Ishikawa (cell line): Measurements from ENCODE around the gene ADCY2.

Source experiments
- CEBPB ChIP-seq: IDR thresholded peaks from 2 replicates; pipeline ENCODE4 v1.6.1; 2012
- CREB1 ChIP-seq: IDR thresholded peaks from 2 replicates; pipeline ENCODE4 v1.6.1; 2012; ENCODE audit warnings: low read depth
- EGR1 ChIP-seq: IDR thresholded peaks from 2 replicates; pipeline ENCODE4 v1.6.1; 2012
- EP300 ChIP-seq: IDR thresholded peaks from 2 replicates; pipeline ENCODE4 v1.6.1; 2012; ENCODE audit warnings: borderline replicate concordance
- FOXM1 ChIP-seq: IDR thresholded peaks from 2 replicates; pipeline ENCODE4 v1.6.1; 2012; ENCODE audit warnings: low read depth, borderline replicate concordance
- NFIC ChIP-seq: IDR thresholded peaks from 2 replicates; pipeline ENCODE4 v1.6.1; 2012
- RAD21 ChIP-seq: IDR thresholded peaks from 2 replicates; pipeline ENCODE4 v1.6.1; 2012; ENCODE audit warnings: low read depth
- TAF1 ChIP-seq: IDR thresholded peaks from 2 replicates; pipeline ENCODE4 v1.6.1; 2012; ENCODE audit warnings: low read depth, mild to moderate bottlenecking
- TCF12 ChIP-seq: IDR thresholded peaks from 2 replicates; pipeline ENCODE4 v1.6.1; 2012; ENCODE audit warnings: low read depth
- TEAD4 ChIP-seq: IDR thresholded peaks from 2 replicates; pipeline ENCODE4 v1.6.1; 2012
- USF1 ChIP-seq: IDR thresholded peaks from 2 replicates; pipeline ENCODE4 v1.6.1; 2012
- YY1 ChIP-seq: IDR thresholded peaks from 2 replicates; pipeline ENCODE4 v1.6.1; 2012; ENCODE audit warnings: low read depth
- ZBTB7A ChIP-seq: IDR thresholded peaks from 2 replicates; pipeline ENCODE4 v1.6.1; 2012; ENCODE audit warnings: low read depth
- TF ChIP-seq, protein P1 (sequence below): IDR thresholded peaks from 2 replicates; pipeline ENCODE4 v1.6.1; 2012; ENCODE audit warnings: low read depth, mild to moderate bottlenecking
- TF ChIP-seq, protein P2 (sequence below): IDR thresholded peaks from 2 replicates; pipeline ENCODE4 v1.6.1; 2012

Gene ADCY2

DNA sequence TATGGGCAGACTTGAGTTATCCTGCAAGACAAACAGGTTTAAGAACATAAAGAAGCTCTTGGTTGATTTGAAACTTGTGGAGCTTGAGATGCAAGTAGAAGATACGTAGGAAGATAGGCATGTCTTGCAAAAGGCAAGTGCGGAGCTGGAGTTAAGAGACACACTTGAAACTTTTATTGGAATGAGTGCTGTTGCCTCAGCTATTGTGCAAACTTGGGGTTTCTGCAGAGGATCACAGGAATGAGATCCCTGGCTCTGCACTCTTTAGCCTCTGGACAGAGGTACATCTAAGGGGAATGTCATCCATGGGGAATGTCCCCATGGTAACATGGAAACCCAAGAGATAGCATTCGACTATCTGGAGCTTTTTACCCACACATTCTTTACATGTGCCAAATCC lies 121.1 kb downstream of the ADCY2 start:
- TF ChIP-seq, protein P1, sequence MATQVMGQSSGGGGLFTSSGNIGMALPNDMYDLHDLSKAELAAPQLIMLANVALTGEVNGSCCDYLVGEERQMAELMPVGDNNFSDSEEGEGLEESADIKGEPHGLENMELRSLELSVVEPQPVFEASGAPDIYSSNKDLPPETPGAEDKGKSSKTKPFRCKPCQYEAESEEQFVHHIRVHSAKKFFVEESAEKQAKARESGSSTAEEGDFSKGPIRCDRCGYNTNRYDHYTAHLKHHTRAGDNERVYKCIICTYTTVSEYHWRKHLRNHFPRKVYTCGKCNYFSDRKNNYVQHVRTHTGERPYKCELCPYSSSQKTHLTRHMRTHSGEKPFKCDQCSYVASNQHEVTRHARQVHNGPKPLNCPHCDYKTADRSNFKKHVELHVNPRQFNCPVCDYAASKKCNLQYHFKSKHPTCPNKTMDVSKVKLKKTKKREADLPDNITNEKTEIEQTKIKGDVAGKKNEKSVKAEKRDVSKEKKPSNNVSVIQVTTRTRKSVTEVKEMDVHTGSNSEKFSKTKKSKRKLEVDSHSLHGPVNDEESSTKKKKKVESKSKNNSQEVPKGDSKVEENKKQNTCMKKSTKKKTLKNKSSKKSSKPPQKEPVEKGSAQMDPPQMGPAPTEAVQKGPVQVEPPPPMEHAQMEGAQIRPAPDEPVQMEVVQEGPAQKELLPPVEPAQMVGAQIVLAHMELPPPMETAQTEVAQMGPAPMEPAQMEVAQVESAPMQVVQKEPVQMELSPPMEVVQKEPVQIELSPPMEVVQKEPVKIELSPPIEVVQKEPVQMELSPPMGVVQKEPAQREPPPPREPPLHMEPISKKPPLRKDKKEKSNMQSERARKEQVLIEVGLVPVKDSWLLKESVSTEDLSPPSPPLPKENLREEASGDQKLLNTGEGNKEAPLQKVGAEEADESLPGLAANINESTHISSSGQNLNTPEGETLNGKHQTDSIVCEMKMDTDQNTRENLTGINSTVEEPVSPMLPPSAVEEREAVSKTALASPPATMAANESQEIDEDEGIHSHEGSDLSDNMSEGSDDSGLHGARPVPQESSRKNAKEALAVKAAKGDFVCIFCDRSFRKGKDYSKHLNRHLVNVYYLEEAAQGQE, result no peak
- no peak for TF ChIP-seq TCF12
- no peak for TF ChIP-seq NFIC
- TF ChIP-seq USF1, result no peak
- no peak for TF ChIP-seq EP300
- TF ChIP-seq CREB1, result no peak
- no peak for TF ChIP-seq ZBTB7A
- TF ChIP-seq RAD21, result no peak
- no peak for TF ChIP-seq TEAD4
- no peak for TF ChIP-seq FOXM1
- no peak for TF ChIP-seq YY1
- no peak for TF ChIP-seq TAF1
- TF ChIP-seq, protein P2, sequence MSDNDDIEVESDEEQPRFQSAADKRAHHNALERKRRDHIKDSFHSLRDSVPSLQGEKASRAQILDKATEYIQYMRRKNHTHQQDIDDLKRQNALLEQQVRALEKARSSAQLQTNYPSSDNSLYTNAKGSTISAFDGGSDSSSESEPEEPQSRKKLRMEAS, result no peak
- no peak for TF ChIP-seq EGR1
- TF ChIP-seq CEBPB, result no peak

GRCh38 chr5:7518947-7519560 lies 123.1 kb downstream of the ADCY2 start:
- peak; percentile 9; the same call in 1 of the 2 replicates for TF ChIP-seq RAD21
- no peak for TF ChIP-seq CREB1

DNA sequence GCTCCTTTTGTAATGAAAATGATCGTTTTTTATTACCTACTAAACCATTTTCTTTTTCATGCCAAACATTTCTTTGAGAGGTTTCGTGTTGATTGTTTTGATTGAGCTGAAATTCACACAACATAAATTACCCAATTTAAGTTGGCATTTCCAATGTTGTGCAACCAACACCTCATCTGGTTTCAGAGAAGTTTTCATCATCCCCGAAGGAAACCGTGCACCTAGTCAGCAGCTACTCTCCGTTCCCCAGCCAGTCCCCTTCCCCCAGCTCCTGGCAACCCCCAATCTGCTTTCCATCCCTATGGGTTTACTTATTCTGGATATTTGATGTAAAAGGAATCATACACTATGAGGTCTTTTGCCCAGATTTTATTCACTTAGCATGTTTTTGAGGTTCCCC lies 123.6 kb downstream of the ADCY2 start:
- TF ChIP-seq TEAD4, result no peak
- TF ChIP-seq EP300, result no peak
- no peak for TF ChIP-seq YY1
- TF ChIP-seq CEBPB, result no peak
- TF ChIP-seq EGR1, result no peak
- TF ChIP-seq NFIC, result no peak
- TF ChIP-seq RAD21, result no peak

DNA sequence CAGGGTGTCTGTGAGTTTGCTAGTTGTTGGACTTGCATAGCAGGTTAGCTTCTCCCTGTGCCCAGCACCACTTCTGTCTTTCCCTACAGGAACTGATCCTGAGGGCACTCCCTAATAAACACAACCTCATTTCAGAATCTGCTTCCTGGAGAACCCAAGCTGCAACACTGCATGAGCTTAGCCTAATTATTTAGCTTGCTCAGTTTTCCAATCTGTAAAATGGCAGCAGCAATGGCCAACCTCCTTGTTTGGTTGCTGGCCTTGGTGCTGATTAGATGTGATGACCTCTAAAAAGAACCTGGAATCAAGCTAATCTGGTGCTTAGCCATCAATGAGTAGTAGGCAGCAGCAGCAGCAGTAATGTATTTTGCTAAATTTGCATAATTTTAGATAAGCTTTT lies 133.9 kb downstream of the ADCY2 start:
- TF ChIP-seq, protein P1, result peak; percentile 64
- no peak for TF ChIP-seq YY1

- TF ChIP-seq CREB1, result no peak
- no peak for TF ChIP-seq EGR1
- TF ChIP-seq RAD21, result no peak
- TF ChIP-seq CEBPB, result no peak
- no peak for TF ChIP-seq TCF12
- no peak for TF ChIP-seq NFIC
- TF ChIP-seq, protein P1, result no peak
Observed at GRCh38 chr5:7533941-7534340, 138.0 kb downstream of the ADCY2 start.

DNA sequence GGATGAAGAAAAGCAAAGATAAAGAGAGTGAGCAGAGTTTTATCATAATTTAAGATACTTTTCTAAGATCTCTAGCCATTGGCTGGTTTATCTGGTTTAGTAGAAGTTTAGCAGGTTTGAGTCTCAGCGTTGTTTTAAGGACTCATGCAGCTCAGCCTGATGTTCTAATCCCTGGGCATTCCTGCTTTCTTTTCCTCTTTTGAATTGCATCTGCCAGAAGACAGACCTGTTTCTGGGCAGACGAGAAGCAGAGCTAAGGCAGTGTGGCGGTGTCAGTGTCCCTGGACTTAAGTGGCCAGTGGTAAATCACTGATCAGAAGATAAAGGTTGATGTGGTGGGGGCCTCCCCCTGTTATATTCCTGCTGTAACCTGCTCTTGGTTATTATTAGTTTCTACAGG lies 138.6 kb downstream of the ADCY2 start:
- TF ChIP-seq CREB1, result no peak

GRCh38 chr5:7537573-7537972 lies 141.6 kb downstream of the ADCY2 start:
- TF ChIP-seq NFIC (no peak), TCF12 (no peak), RAD21 (no peak), TEAD4 (no peak), CREB1 (no peak), ZBTB7A (no peak), USF1 (no peak), EGR1 (no peak), CEBPB (no peak), TAF1 (no peak), FOXM1 (no peak), YY1 (no peak), EP300 (no peak)
- TF ChIP-seq, protein P2, result no peak
- TF ChIP-seq, protein P1, result no peak
